Testis (tissue), 2 donors: ENCODE measurements around the gene ANKRD27.

Experiments used
- POLR2A ChIP-seq: fragments of 450-650 bp; IDR thresholded peaks from one replicate; pipeline ENCODE4 v1.6.1; 2017; ENCODE audit warnings: antibody characterized with exemption, mild to moderate bottlenecking, moderate library complexity
- TF ChIP-seq, protein P1 (sequence below), 3 experiments: fragments of 450-650 bp in 2 of 3; fragments of 200-600 bp in 1 of 3; sonication (generic) in 1 of 3; IDR thresholded peaks; one replicate each; pipeline ENCODE4 v1.5.1; 2016 to 2019; ENCODE audit warnings: antibody characterized with exemption in 3 of 3, mild to moderate bottlenecking in 2 of 3, moderate library complexity in 1 of 3

DNA sequence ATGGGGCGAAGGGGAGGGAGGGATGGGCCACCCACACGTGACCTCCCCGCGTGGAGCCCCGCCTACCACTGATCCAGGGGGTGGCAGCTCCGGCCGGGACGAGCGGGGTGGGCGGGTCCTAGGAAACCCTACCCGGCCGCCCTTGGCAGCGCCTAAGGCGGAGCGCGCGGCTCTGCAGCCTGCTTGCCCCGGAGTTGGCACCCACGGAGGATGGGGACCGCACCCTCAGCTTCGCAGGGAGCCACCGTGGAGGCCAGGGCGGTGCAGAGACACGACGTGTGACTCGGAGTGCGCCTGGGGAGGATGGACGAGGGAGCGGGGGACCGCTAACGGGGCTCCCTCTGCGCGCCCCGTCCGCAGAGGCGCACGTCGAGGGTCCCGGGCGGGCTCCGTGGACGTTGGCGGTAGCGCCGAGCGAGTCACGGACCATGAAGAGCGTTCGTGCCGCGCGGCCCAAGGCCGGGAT, 773 bp upstream of the ANKRD27 start, which contains the start of gene RGS9BP:
- TF ChIP-seq, protein P1, sequence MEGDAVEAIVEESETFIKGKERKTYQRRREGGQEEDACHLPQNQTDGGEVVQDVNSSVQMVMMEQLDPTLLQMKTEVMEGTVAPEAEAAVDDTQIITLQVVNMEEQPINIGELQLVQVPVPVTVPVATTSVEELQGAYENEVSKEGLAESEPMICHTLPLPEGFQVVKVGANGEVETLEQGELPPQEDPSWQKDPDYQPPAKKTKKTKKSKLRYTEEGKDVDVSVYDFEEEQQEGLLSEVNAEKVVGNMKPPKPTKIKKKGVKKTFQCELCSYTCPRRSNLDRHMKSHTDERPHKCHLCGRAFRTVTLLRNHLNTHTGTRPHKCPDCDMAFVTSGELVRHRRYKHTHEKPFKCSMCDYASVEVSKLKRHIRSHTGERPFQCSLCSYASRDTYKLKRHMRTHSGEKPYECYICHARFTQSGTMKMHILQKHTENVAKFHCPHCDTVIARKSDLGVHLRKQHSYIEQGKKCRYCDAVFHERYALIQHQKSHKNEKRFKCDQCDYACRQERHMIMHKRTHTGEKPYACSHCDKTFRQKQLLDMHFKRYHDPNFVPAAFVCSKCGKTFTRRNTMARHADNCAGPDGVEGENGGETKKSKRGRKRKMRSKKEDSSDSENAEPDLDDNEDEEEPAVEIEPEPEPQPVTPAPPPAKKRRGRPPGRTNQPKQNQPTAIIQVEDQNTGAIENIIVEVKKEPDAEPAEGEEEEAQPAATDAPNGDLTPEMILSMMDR (IDR thresholded peaks at IDR 0.05), result no peak
- TF ChIP-seq POLR2A, result no peak
